DND-41 (cell line): ENCODE results near the gene KDM4F.

Source experiments
- CTCF ChIP-seq: IDR thresholded peaks from 2 replicates; pipeline ENCODE4 v1.5.1; 2012; ENCODE audit warnings: borderline replicate concordance, low read length, moderate library complexity, mild to moderate bottlenecking; ENCODE audit not compliant: poor library complexity, severe bottlenecking; ENCODE audit errors: extremely low read depth
- EZH2 ChIP-seq: IDR thresholded peaks from 3 replicates; pipeline ENCODE4 v1.6.1; 2012; ENCODE audit warnings: borderline replicate concordance, low read depth, mild to moderate bottlenecking, moderate library complexity, low read length, inconsistent platforms; ENCODE audit not compliant: severe bottlenecking

GRCh38 chr11:95058621-95059020 lies 9.4 kb downstream of the KDM4F start:
- TF ChIP-seq CTCF (no peak), EZH2 (no peak)
